ENCODE measurements around the gene CFAP299.
"Not testable (repeated sequence)": the region's sequence is repeated elsewhere in the genome, so short reads cannot be mapped to it uniquely, and the experiment has no call there.

The CFAP299 gene

DNA sequence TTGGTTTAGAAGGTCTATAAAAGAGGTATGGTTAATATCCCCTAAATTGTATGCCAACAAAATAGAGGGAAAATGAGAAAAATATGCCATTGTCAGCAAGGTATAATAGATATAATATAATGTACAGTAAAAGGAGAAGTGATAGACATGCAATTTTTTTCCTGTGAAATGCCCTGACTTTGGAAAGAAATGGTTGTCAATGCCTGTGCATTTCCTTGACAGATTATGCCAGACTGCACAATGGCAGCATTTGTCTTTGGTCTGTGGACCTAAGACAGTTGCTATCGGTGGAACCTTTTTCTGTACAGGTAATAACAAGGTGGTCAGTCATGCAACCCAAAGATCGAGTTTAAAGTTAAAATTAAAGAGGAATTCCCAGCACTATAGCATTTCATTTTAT, 301.7 kb downstream of the CFAP299 start:
- Histone ChIP-seq H3K27me3 (replicated peaks) (no peaks in the 10 kb centered on the region), H3K27ac (no peak overlapping the region), H3K4me3 (ENCODE audit: low read depth, low read length) (no peak overlapping the region), H3K36me3 (replicated peaks) (no peaks in the 10 kb centered on the region)
- DNase-seq, result no peak
- TF ChIP-seq, protein P1, sequence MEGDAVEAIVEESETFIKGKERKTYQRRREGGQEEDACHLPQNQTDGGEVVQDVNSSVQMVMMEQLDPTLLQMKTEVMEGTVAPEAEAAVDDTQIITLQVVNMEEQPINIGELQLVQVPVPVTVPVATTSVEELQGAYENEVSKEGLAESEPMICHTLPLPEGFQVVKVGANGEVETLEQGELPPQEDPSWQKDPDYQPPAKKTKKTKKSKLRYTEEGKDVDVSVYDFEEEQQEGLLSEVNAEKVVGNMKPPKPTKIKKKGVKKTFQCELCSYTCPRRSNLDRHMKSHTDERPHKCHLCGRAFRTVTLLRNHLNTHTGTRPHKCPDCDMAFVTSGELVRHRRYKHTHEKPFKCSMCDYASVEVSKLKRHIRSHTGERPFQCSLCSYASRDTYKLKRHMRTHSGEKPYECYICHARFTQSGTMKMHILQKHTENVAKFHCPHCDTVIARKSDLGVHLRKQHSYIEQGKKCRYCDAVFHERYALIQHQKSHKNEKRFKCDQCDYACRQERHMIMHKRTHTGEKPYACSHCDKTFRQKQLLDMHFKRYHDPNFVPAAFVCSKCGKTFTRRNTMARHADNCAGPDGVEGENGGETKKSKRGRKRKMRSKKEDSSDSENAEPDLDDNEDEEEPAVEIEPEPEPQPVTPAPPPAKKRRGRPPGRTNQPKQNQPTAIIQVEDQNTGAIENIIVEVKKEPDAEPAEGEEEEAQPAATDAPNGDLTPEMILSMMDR (IDR thresholded peaks at IDR 0.05; ENCODE audit: low read depth, low read length, missing control alignments), result no peak
- in situ Hi-C loops (cut with HindIII; ENCODE audit: low pct_ligation_motif_present, low sequenced_read_pairs), result no loop called here

DNA sequence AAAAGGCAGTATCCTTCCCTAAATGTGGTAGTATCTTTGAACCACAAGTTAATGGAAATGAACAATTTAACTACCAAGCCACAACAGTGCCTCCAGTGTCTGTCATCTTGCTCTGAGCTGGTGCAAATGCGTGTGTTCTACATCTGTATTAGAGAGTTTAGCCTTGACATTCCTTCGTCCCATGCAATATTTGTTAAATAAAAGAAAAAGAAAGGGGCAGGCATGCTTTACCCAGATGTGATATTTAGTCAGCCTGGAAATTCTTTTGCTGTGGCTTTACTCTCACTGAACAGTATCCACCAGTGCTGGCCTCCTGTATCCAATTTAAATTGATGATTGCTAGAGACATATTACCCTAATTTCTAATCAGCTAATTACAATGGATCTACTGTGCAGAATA, 310.5 kb downstream of the CFAP299 start:
- TF ChIP-seq, protein P1 (IDR thresholded peaks at IDR 0.05; ENCODE audit: low read depth, low read length, missing control alignments), result no peak
- H3K36me3 ChIP-seq (replicated peaks), result no peaks in the 10 kb centered on the region
- no peak overlapping the region for H3K4me3 ChIP-seq (ENCODE audit: low read depth, low read length)
- H3K27ac ChIP-seq, result no peak overlapping the region
- no peak for DNase-seq
- in situ Hi-C loops (cut with HindIII; ENCODE audit: low pct_ligation_motif_present, low sequenced_read_pairs), result no loop called here
- no peaks in the 10 kb centered on the region for H3K27me3 ChIP-seq (replicated peaks)

DNA sequence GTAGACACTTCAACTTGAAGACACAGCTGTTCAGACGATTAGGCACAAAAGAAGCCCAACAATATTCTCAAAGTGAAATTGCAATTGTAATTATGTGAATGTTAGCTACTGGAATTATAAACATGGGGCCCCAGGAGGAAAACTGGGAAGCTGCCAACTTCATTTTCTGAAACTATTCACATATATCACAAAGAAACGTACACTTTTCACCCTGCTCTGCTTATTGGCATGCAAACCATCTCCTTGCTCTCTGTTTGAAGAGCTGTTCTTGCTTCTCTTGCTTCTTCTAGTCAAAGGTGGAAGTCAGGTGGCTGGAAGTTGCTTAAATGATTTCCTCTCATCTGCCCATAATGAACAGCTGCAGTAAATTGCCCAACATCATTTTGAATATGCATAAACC, 320.1 kb downstream of the CFAP299 start:
- H3K36me3 ChIP-seq (replicated peaks), result no peaks in the 10 kb centered on the region
- H3K27ac ChIP-seq, result no peak overlapping the region
- TF ChIP-seq, protein P1 (IDR thresholded peaks at IDR 0.05; ENCODE audit: low read depth, low read length, missing control alignments), result no peak
- no peak for DNase-seq
- H3K27me3 ChIP-seq (replicated peaks), result no peaks in the 10 kb centered on the region
- in situ Hi-C loops (cut with HindIII; ENCODE audit: low pct_ligation_motif_present, low sequenced_read_pairs), result no loop called here
- no peak overlapping the region for H3K4me3 ChIP-seq (ENCODE audit: low read depth, low read length)

DNA sequence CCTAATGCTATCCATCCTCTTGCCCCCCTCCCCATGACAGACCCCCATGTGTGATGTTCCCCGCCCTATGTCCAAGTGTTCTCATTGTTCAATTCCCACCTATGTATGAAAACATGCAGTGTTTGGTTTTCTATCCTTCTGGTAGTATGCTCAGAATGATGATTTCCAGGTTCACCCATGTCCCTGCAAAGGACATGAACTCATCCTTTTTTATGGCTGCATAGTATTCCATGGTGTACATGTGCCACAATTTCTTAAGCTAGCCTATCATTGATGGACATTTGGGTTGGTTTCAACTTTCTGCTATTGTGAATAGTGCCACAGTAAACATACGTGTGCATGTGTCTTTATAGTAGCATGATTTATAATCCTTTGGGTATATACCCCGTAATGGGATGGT, 334.6 kb downstream of the CFAP299 start:
- H3K27me3 ChIP-seq (replicated peaks); DNase-seq; H3K27ac ChIP-seq; in situ Hi-C loops (cut with HindIII; ENCODE audit: low pct_ligation_motif_present, low sequenced_read_pairs); H3K36me3 ChIP-seq (replicated peaks); H3K4me3 ChIP-seq (ENCODE audit: low read depth, low read length): not testable (repeated sequence)

DNA sequence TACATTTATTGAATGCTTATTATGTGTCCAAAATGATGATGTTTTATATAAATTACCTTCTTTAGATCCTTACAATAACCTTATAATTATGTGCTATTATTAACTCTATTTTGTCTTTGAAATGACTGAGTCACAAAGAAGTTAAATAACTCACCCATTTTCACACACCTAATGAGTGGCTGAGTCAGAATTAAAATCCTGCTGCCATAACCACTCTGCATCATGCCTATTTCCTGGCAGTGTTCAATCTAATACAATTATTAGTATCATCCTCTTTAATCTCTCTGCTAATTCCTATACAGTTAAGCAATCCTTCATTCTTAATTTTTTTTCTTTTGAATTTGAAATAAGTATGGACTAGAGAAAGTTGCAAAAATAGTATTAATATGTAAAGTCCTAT, 342.9 kb downstream of the CFAP299 start:
- Histone ChIP-seq H3K27ac (no peak overlapping the region), H3K36me3 (replicated peaks) (no peaks in the 10 kb centered on the region), H3K27me3 (replicated peaks) (no peaks in the 10 kb centered on the region), H3K4me3 (ENCODE audit: low read depth, low read length) (no peak overlapping the region)
- TF ChIP-seq, protein P1 (IDR thresholded peaks at IDR 0.05; ENCODE audit: low read depth, low read length, missing control alignments), result no peak
- no peak for DNase-seq
- in situ Hi-C loops (cut with HindIII; ENCODE audit: low pct_ligation_motif_present, low sequenced_read_pairs), result no loop called here

DNA sequence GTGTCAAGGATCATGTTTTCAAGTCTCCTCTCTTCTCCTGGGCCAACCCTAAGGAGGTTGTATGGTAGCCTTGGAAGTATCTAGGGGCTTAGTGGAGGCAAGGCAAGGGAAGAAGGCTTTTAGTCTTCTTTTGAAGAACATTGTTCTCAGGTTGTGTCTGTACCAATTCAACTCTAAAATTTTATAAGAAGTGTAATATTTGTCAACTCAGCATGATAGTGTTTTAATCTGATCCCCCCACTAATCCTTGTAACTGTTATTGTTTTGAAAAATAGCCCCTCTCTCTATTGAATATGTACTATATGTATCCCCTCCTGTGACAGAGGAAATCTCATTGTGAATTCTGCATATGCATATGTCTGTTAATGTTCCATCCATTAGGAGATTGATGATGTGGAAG, 345.4 kb downstream of the CFAP299 start:
- DNase-seq, result no peak
- H3K27me3 ChIP-seq (replicated peaks), result no peaks in the 10 kb centered on the region
- H3K27ac ChIP-seq, result no peak overlapping the region
- H3K4me3 ChIP-seq (ENCODE audit: low read depth, low read length), result no peak overlapping the region
- in situ Hi-C loops (cut with HindIII; ENCODE audit: low pct_ligation_motif_present, low sequenced_read_pairs), result no loop called here
- no peaks in the 10 kb centered on the region for H3K36me3 ChIP-seq (replicated peaks)
- TF ChIP-seq, protein P1 (IDR thresholded peaks at IDR 0.05; ENCODE audit: low read depth, low read length, missing control alignments), result no peak

All from brain microvascular endothelial cell (primary cell).